Right forelimb (tissue), 1 donor: Measurements from ENCODE around the gene AGPAT4.
"Not testable (repeated sequence)": the region's sequence is repeated elsewhere in the genome, so short reads cannot be mapped to it uniquely, and the experiment has no call there.

ENCODE experiments used
- DNase-seq: peaks from one replicate; pipeline ENCODE4 v3.0.0-alpha.2; 2018

Gene AGPAT4

DNA sequence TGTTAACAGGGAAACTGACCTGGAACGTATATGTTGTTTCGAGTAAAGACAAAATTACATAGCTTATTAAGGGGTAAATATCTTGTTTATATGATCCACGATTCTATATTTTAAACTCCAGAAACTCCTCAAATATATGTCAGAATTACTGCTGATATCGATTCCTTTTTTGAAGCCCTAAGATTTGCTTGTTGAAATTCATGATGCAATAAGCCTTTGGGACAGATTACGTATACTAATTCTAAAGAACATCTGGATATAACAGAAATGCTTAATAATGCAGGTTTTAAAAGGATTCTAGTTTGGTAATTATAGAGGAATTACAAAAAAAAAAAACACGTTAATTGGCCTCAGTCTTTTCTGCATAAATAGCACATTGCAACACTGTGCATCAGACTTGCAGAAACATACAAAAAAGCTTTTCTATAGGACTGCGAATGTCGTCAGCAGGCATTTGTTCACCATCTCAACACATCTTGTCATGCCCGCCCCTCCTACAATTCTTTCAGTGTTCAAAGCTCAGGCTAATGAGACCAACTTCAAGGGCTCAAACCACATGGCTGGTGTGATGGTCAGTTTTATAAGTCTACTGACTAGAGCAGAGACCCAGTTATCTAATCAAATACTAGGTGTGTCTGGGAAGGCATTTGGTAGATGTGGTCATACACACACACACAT, 74.9 kb downstream of the AGPAT4 start:
- DNase-seq: no peak

DNA sequence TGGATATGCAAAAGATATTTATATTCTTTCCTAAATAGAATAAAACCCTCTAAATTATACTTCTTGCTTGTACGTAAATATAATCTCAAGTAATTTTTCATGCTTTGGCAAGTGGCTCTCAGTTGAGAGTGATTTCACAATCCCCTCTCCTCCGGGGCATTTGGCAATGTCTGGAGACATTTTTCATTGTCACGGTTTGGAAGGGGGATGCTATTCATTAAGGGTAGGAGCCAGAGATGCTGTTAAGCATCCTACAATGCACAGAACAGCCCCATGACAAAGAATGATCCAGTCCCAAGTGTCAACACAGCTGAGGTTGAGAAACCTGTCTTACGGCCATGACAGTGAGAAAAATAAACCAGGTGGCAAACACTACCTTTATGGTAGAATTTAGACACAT, 75.7 kb downstream of the AGPAT4 start:
- no peak for DNase-seq

DNA sequence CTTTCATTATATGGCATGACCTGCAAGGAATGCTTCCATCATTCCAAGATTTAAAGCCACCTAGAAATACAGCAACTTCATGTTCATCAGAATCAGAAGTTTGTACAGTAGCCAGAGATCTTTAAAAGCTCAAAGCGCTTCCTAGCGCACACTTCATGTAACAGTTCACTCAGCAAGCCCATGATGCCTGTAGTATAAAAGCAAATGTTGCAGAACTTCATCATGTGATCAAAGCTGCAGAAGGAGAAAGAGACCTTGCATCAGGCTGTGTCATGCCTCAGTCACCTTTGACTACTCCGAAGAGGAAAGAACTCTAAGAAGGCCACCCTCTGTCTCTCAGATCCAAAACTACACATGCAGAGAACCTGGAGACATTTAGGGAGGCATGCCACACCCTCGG, 78.5 kb downstream of the AGPAT4 start:
- no peak for DNase-seq

DNA sequence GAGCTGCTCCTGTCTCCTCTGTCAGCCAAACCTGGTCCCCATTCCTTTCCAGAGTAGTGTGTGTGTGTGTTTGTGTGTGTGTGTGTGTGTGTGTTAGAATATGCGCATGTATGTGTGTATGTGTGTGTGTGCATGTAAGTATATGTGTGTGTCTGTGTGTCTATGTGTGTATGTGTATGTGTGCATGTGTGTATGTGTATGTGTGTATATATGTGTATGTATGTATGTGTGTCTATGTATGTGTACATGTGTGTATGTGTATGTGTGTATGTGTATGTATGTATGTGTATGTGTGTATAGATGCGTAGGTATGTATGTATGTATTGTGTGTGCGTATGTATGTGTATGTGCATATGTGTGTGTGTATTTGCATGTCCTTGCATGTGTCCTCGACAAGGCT, 79.5 kb downstream of the AGPAT4 start:
- no peak for DNase-seq

DNA sequence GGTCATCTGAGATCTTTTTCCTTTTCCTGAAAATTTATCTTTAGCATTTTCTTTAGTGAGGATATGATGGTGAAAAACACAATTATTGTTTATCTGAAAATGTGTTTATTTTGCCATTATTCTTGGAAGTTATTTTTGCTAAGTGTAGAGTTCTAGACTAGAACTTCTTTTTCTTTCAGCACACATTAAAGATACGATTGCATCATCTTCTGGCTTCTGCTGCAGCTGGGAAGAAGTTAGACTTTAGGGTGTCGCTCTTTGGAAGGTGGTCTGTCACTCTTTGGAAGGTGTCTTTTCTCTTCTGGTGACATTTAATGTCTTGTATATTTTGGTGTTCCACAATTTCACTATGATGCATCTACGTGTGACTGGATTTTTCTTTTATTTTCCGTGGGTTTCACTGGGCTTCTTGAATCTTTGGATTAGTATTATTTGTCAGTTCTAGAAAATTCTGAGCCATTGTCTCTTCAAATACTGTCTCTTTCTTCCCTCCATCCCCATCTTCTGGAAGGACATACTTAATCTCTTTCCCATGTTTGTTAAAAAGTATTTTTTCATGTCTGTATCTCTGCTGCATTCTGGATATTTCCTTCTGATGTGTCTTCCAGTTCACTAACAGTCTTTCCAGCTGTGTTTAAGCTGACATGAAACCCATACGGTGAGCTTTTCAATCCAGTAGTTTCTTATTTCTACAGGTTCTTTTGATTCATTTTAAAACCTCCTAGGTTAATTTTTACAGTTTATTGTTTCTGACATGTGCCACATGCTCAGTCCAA, 81.0 kb downstream of the AGPAT4 start:
- DNase-seq: no peak

DNA sequence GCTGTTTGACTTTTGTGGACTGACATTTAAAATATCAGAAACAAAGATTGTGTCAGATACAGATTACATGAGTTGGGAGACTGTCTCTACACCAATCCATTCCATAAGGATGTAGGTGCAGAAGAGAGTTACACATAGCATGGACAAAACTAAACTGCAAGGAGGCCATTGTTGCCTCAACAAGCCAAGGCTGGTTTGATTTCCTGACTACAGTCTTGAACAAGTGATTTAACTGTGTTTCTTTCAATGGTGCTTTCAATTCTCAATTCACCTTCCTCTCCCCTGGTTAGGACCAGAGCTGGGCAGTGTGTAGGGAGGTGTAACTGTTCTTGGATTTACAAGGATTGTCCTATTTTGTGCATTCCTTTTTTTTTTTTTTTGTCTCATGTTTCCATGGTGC, 82.2 kb downstream of the AGPAT4 start:
- no peak for DNase-seq

DNA sequence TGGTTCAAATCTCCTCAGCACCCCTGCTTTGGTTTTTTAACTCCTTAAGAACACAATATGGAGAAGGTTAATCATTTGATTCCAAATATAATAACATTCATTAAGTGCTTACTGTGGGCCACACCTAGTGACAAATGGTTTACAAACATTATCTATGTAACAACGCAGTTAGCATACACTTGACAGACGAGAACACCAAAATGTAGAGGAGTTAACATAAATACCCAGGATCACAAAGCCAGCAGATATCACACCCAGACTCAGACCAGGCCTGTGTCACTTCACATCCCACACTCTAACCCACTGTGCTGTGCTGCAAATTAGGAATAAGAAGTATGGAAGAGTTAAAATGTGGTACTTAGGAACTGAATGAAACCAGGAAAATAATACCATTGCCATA, 82.9 kb downstream of the AGPAT4 start:
- no peak for DNase-seq

DNA sequence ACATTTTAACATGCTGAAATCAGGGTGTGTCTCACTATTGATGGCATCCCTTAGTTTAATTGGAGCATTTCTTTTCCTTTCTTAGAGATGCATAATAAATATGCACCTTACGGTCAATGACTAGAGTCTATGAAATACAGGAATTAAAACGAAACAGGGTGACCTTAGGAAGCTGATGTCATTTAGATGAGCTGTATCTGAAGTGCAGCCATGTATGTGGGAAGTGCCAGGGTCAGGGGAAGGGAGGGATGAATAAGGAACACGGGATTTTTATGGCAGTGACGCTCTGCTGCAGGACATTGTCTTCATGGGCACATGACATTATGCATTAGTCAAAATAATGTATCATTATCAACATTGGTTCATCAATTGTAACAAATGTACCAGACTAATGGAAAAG, 84.0 kb downstream of the AGPAT4 start:
- no peak for DNase-seq

DNA sequence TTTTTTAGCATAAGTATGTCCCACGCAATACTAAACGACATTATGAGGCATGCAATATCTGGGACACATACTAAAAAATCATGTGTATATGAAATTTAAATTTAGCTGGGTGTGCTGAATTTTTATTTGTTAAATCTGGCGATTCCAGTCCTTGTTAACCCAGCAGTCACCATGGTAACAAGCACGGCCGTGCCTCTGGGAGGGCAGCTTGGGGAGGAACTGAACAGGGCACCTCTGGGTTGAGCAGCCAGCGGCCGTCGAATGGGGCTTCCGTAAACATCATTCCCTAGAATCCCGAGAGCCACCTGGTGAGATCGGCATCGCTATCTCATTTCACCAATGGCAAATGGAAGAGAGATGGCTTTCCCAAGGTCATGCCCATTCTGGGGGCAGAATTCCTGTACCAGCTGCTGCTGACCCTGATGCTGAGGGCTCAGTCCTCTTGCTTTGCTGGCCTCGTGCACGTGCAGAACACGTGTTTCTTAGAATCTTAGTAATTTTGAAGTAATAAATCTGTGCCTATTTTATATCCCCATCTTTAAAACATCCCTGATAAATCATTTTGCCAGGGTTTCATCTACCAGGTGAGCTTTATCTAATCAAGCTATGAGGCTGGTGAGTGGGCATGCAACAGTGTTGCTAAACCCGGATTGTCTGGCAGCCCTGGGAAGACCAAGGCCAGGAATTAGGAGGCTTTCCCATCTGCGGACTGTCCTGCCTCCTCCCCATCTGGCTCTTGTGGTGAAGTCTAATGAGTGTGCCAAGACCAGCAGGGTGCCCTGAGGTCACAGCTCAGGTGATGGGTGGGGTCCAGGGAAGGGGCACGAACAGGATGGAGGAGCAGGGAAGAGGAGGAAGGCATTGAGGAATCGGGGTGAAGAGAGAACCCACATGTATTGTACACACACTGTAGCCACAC, 85.1 kb downstream of the AGPAT4 start:
- no peak for DNase-seq

DNA sequence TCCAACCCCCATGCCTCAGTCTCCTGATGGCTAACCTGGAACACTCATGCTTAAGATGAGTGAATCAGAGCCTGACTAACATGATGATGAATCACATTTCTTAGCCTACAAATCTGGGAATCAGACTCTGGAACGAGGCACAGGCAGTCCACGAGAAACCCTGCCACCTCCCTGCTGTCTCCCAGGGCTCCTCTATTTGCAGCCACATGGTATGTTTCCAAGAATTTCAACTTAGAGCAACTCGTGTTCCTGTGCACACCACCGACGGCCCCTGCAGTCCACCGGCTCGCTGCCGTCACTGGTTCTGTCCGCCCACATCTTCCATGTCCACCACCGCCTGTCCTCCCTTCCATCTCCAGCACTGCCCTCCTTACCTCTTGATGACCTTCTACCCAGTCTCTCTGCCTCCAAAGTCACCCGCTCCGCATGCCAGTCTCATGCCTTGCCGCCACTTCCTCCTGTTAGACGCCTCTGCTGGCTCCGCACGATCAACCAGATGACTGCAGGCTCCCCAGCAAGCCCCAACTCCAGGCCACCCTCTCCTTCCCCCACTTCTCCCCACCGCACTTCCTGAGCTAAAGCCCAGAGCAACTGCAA, 87.6 kb downstream of the AGPAT4 start:
- DNase-seq: no peak

DNA sequence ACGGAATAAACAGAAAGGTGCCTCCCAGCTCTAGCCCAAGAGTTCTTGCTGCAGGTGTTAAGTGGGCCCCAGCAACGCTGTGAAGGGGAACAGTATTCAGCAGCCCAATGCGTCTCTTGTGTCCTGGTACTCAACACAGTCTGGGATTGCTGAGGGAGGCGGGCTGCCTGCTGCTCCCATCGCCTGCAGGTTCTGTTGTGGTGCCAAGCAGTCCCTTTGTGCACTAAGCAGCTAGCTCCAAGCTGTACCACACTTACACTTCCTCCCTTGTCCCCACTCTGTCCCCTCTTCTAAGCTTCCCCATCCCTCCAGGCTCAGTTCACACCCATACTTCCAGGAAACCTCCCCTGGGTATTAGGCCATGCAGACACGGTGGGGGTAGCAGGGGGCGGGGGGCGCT, 92.7 kb downstream of the AGPAT4 start:
- DNase-seq: no peak

DNA sequence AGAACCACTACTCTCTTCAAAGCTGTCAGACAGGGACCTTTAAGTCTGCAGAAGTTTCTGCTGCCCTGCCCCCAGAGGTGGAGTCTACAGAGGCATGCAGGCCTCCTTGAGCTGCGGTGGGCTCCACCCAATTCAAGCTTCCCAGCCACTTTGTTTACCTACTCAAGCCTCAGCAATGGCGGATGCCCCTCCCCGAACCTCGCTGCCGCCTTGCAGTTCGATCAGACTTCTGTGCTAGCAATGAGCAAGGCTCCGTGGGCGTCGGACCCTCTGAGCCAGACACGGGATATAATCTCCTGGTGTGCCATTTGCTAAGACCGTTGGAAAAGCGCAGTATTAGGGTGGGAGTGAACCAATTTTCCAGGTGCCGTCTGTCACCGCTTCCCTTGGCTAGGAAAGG, 95.7 kb downstream of the AGPAT4 start:
- DNase-seq: not testable (repeated sequence)

DNA sequence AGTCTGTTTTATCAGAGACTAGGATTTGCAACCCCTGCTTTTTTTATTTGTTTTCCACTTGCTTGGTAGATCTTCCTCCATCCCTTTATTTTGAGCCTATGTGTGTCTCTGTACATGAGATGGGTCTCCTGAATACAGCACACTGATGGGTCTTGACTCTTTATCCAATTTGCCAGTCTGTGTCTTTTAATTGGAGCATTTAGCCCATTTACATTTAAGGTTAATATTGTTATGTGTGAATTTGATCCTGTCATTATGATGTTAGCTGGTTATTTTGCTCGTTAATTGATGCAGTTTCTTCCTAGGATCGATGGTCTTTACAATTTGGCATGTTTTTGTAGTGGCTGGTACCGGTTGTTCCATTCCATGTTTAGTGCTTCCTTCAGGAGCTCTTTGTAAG, 97.4 kb downstream of the AGPAT4 start:
- DNase-seq: not testable (repeated sequence)

DNA sequence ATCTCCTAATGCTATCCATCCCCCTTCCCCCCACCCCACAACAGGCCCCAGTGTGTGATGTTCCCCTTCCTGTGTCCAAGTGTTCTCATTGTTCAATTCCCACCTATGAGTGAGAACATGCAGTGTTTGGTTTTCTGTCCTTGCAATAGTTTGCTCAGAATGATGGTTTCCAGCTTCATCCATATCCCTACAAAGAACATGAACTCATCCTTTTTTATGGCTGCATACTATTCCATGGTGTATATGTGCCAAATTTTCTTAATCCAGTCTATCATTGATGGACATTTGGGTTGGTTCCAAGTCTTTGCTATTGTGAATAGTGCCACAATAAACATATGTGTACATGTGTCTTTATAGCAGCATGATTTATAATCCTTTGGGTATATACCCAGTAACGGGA, 101.1 kb downstream of the AGPAT4 start:
- DNase-seq: not testable (repeated sequence)

DNA sequence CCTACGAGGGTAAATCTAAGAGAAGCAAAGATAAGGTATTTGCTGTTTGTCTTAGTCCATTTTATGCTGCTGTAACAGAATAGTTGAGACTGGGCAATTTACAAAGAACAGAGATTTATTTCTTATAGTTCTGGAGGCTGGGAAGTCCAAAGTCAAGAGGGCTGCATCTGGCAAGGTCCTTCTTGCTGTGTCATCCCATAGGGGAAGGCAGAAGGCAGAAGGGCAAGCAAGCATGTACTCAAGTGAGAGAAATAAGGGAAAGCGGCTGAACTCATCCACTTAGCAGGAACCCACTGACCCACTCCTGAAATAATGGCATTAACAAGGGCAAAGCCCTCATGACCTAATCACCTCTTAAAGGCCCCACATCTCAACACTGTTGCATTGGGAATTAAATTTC, 102.7 kb downstream of the AGPAT4 start:
- no peak for DNase-seq

DNA sequence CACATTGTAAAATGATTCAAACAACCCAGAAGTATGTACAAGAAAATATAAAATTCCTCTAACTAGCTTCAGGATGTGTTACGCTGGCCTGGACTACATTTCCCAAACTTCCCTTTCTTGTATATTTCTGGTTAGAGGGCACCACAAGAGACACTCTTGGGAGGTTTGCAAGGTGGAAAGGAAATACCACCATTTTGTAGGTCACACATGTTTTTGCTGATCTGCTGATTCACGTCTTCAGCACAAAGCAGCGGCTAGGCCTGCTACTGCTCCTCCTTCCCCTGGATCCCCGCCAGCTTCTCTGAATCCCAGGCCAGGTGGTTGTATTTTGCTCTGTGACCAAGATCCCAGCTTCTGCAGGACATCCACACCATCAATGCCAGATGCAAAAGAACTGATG, 104.2 kb downstream of the AGPAT4 start:
- peak; percentile 70 for DNase-seq

DNA sequence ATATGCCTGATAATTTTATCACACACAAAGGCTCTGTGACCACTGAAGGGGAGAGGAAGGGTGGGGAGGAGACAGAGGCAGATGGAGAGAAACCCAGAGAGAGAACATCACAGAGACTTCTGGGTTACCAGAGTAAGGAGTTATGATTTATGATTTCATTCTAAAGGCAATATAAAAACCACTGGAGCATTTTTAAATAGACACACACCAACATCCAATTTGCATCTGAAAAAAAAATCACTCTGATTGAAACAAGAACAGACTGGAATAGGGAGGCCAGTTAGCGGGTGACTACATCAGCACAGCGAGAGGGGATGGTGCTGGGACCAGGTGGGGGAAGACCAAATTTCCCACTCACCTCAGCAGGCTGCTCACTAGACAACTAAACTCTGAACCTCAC, 104.8 kb downstream of the AGPAT4 start:
- DNase-seq: no peak

DNA sequence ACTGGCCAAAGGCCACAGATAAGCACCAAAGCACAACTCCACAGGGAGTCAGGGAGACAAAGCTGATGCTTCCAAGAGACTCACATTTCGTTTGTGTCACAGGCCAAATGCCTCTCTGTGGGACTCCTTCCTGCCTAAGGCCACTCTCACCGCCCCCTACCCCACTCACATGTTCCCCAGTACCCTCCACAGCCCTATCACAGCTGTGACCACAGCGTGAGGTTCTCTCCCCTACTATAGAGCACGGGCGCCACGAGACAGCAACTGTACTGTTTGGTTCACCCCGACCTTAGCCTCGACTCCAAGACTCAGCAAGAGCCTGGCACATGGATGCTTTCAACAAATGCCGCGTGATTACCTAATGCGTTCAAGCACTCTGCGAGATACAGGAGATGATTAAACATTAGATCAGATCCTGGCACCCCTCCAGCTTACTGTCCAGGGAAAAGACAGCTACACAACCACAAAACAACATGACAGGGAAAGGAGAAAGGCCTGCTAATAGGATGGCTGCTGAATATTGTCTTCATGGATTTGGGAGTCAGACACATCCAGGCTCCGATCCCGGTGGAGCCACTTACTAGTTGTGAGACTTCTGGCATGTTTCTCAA, 105.5 kb downstream of the AGPAT4 start:
- DNase-seq: no peak

DNA sequence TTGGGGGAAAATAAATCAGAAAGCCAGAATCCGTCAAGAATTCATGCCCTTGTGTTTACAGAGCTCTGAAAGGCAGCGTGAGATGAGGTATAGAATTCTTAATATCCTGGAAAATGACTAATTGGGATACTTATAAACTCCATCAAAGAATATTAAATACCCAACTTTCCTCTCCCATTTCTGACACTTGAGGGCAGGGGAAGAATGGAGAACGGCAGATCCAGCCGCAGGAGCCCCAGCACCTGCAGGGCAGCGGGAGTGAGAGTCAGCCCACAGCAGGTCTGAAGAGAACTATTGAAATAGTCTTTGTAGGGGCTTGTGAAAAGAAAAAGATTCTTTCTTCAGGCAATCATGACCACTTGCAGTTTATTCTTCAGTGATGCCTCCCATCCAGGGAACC, 107.2 kb downstream of the AGPAT4 start:
- no peak for DNase-seq

DNA sequence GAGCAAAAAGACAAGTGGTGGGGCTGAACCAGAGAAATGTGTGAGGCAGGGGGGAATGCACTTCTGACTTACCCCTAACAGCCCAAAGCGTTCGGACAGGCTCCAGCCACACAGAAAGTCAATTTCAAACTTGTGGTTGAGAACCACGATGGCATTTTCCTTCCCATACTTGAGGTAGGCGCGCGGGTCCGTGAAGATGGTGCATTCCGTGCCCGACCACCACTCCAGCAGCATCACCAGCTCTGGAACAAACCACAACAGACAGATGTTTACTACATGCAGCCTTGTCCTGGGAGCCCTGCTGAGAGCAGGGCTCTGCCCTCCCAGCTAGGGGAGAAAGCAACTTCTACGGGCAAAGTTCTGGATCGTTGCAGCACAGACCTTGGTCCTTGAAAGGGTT, 107.7 kb downstream of the AGPAT4 start:
- no peak for DNase-seq

DNA sequence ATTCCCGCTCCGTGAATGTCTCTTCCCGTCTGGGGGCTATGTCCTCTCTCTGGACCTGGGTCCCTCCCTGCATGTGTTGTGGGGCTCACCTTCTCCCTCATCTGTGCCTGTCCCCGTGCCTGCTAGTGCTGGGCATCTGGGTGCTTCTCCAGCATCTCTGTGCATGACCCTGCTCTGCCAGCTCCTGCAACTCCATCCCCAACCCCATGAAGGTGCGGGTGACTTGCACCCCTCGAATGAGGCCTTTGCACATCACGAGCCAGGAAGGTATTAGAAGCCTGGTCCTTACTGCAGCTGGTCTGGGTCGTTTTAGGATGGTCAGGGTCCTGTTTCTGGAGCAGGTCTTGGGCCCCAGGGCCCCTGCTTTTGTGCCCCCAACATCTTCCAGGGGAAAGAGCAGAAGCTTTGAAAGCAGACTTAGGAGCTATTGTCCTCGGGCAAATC, 109.7 kb downstream of the AGPAT4 start:
- DNase-seq: peak; percentile 32

DNA sequence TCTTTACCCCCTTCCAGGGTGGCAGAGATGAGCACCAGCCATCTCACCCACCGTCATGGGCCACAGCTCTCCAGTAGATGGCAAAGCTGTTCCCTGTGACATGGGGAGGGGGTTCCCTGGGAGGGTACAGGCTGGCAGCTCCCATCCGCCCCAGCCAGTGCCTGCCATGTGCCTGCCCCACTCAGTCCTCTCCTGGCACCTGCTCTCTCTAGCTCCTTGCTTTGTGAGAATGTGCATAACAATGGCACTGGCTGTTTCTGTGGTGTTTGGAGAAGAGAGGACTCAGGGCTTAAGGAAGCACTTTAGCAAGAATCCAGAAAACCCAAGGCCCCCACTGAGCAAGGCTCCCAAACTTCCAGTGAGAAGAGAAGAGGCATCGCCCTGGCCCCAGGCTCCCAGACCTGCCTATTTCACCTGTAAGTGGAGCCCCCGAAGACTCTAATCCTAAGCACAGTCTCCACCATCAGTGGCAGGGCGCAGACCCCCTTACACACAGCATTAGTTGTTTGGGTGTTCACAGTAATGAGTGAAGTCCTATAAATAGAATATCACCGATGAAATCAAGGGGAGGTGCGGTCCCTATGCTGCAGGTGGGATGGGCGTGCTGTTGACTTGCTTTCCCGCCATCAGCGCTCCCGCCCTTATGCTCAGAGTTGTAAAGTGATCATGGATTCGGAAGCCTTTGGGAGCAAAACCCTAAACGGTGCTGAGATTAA, 110.2 kb downstream of the AGPAT4 start:
- DNase-seq: peak; percentile 30
